Spinal cord (tissue), 10 donors: ENCODE results near the gene LMO3. TPM values are rescaled to one million over a fixed set of nuclear protein-coding genes. Genes with fewer than 3 reads are reported as not detected.
A peak's percentile ranks its signal among the peaks of the same experiment; 100 is the strongest.

Source experiments
- DNase-seq, 6 donors: peaks; one replicate each; pipeline versions ENCODE4 v3.0.0 to v3.0.0-alpha.2; 2013 to 2015; ENCODE audit warnings: low spot score in 6 of 6, low read depth in 4 of 6
- H3K27ac ChIP-seq: one replicate; pipeline ENCODE4 v1.5.1; 2013; ENCODE audit warnings: low read depth, low read length, control low read depth
- H3K27me3 ChIP-seq: one replicate; pipeline ENCODE4 v1.6.1; 2013; ENCODE audit warnings: low read length; ENCODE audit not compliant: control insufficient read depth, insufficient read depth
- H3K36me3 ChIP-seq: one replicate; pipeline ENCODE4 v1.6.1; 2013; ENCODE audit warnings: low read length; ENCODE audit not compliant: control insufficient read depth, insufficient read depth
- H3K4me1 ChIP-seq: one replicate; pipeline ENCODE4 v1.6.1; 2013; ENCODE audit warnings: low read length; ENCODE audit not compliant: control insufficient read depth, insufficient read depth
- H3K4me3 ChIP-seq: one replicate; pipeline ENCODE4 v1.5.1; 2013; ENCODE audit warnings: low read depth, low read length, control low read depth
- H3K9me3 ChIP-seq: one replicate; pipeline ENCODE4 v1.6.1; 2013; ENCODE audit warnings: low read length; ENCODE audit not compliant: control insufficient read depth, insufficient read depth
- WGBS: methylation state at CpG from one replicate; pipeline ENCODE4 v1.1.5; 2013; ENCODE audit warnings: missing lambda C conversion rate; ENCODE audit not compliant: insufficient coverage; 5-methylcytosine and 5-hydroxymethylcytosine counted together
- polyA plus RNA-seq, 2 donors: library from polyadenylated mRNA; unstranded; fragments of 120-200 nt; gene quantifications; one replicate each; pipeline ENCODE4 v1.2.1, GENCODE V29; 2013; ENCODE audit not compliant: insufficient read length in 2 of 2
- total RNA-seq, 2 donors: library from RNA; depleted of rRNA in 1 of 2; stranded (reverse); fragments of 120-200 nt in 1 of 2; fragments of >200 nt in 1 of 2; gene quantifications; one replicate each; pipeline versions ENCODE4 v1.2.3 to v1.2.4, GENCODE V29; 2013 to 2014
- donor health status: healthy.

The LMO3 gene
- total and polyA plus RNA-seq, 4 donors: 56.1 to 113 (median 85.2) TPM

DNA sequence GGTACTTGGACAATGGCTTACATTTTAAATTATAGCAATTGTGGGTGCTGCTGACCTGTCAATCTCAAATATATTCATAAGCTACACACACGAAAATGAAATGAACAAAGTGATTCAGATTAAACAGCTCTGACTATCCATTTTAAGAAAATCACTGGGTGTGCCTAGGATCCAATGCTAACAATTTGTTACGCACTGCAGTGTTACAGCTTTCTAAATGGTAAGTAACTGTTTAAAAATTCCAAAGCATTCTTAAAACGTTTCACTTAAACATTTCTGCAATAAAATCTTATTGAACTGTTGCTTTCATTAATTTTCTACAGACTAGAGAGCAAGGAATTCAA lies 18.9 kb downstream of the LMO3 start:
- Histone ChIP-seq H3K27ac (no peak overlapping the region), H3K4me3 (no peak overlapping the region), H3K9me3 (no peaks in the 10 kb centered on the region), H3K4me1 (no peaks in the 10 kb centered on the region), H3K27me3 (no peaks in the 10 kb centered on the region), H3K36me3 (no peaks in the 10 kb centered on the region)
- DNase-seq: no peak
- whole genome bisulfite sequencing: no CpG with 5 or more reads among the region's 3 CpGs

DNA sequence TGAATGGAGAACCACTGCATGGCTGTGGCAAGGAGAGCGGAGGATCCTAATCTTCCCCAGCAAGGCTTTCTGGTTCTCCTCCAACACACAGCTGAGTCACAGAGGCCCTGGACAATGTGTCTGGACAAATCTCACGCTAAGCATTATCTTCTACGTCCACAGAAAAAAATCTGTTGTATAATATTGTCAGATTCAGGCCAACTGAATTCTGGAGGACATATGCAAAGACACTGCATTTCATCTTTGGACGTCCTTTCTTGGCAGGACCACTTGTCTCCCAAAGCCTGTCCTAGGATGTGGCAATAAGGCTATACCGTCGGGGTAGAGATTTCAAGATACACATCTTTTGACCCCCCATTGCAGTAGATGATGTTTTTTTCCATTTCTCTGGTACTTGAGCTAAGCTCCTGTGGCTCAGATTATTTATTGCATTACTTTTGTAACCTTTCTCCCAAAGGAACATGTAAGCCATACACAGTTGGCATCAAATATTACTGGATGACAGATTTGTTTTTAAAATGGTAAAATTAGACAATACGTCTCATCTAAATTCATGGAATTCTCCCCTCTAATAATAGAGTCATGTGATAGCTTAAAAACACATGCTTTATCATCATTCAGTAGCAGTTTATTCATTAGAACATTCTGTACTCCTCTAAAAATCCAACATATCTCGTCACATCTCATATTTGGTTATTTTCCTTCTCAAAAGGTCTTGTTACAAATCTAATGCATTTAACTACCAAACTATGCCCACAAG lies 19.4 kb downstream of the LMO3 start:
- Histone ChIP-seq H3K36me3 (no peaks in the 10 kb centered on the region), H3K27me3 (no peaks in the 10 kb centered on the region), H3K27ac (no peak overlapping the region), H3K9me3 (no peaks in the 10 kb centered on the region), H3K4me3 (no peak overlapping the region), H3K4me1 (no peaks in the 10 kb centered on the region)
- no peak for DNase-seq
- WGBS: 92% methylated on average over 2 of the region's 8 CpGs

DNA sequence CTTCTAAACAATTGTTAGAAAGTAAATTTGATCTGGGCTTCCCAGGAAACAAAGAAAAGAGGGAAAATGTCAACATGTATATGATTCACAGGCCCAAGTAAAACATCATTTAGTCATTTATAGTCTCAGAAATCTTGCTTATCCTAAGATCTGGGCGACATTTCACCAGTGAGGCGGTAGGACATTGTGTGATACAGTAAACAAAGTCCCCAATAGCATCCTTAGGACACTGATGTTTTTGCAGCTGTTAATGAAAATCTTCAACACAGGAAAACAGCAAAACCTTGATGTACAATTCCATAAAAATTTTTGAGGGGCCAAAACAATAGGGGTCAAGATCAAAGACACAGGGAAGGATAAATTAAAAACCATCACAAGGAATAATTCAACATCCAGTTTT lies 20.2 kb downstream of the LMO3 start:
- Histone ChIP-seq H3K4me1 (no peaks in the 10 kb centered on the region), H3K27ac (no peak overlapping the region), H3K4me3 (no peak overlapping the region), H3K27me3 (no peaks in the 10 kb centered on the region), H3K36me3 (no peaks in the 10 kb centered on the region), H3K9me3 (no peaks in the 10 kb centered on the region)
- no CpG with 5 or more reads among the region's 2 CpGs for WGBS
- no peak for DNase-seq

DNA sequence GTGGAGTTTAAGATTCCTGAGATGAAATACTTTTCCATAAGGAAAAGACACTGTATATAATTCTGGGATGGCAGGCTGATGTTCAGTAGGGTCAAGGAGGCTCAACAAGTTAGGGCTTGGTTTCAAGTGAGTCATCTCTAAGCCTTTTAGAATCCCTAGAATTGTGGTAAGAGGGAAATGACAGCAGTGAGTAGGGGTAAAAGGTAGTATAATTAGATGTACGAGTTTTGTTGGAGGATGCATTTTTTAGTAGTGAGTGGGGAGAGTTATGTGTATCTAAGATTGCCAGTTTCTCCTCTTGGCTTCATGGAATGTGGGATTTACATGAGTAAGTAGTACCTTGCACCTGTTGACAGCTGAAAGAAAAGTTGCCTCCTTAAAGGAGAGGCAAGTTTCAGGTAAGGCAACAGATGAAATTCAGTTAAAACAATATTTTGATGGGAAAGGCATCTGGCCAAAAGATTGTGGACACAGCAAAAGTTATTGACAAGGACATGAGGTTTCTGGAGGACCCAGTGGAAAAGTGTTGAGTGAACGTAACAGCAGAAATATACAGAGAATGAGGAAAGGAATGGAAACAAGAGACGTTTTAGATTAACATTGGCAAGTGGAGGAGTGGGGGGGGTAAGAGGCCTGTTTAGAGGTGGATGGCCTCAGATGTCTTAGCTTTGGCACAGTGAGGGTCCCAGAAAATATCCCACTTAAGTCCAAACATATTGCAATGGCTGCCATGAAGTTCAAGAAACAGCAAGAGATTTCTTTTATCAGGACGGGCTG lies 21.8 kb downstream of the LMO3 start:
- no peak overlapping the region for H3K27ac ChIP-seq
- H3K4me1 ChIP-seq: no peaks in the 10 kb centered on the region

DNA sequence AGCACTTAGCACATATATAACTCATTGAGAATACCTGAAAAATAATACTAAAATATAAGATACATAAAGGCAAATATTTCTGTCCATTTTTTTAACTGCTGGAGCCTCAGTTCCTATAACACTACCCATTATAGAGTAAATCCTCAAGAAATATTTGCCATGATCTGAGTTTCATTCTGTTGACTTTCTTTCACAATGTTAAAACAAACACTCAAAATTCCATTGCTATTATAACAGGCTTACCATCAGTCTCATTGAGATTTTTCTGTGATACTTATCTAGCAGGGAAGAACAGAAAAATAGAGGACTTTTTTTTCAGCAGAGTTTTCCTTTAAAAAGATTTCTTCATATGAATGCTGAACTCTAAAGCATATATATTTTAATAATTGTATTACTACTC lies 24.5 kb downstream of the LMO3 start:
- H3K27me3 ChIP-seq: no peaks in the 10 kb centered on the region
- DNase-seq: no peak
- H3K4me3 ChIP-seq: no peak overlapping the region
- no peaks in the 10 kb centered on the region for H3K36me3 ChIP-seq
- H3K27ac ChIP-seq: no peak overlapping the region
- no peaks in the 10 kb centered on the region for H3K4me1 ChIP-seq
- H3K9me3 ChIP-seq: no peaks in the 10 kb centered on the region

More for the DNA sequence above, 21.8 kb downstream of the LMO3 start:
- no peaks in the 10 kb centered on the region for H3K9me3 ChIP-seq
- no peaks in the 10 kb centered on the region for H3K36me3 ChIP-seq
- H3K4me3 ChIP-seq: no peak overlapping the region
- 81% methylated on average over 2 of the region's 4 CpGs for WGBS
- DNase-seq: no peak
- no peaks in the 10 kb centered on the region for H3K27me3 ChIP-seq

DNA sequence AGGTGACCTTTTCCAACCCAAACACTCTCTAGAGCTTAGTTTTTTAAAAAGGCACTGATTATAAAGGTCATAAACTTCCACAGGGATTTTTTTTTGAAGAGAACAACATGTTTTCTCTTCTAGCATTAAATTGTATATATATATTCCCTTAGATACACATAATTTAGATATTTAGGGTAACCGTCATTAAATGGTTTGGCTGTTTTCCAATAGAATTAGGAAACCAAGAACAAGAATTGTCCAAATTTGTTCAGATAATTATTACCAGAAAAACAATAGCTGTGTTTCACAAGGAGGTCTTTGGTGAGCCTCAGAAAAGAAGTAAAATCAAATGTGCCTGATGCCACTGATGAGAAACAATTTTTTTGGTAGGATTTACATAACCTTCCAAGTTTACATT lies 26.9 kb downstream of the LMO3 start:
- H3K27me3 ChIP-seq: no peaks in the 10 kb centered on the region
- no peaks in the 10 kb centered on the region for H3K36me3 ChIP-seq
- H3K27ac ChIP-seq: no peak overlapping the region
- DNase-seq: no peak
- no peaks in the 10 kb centered on the region for H3K4me1 ChIP-seq
- WGBS: no CpG with 5 or more reads among the region's 1 CpG
- no peaks in the 10 kb centered on the region for H3K9me3 ChIP-seq
- no peak overlapping the region for H3K4me3 ChIP-seq

DNA sequence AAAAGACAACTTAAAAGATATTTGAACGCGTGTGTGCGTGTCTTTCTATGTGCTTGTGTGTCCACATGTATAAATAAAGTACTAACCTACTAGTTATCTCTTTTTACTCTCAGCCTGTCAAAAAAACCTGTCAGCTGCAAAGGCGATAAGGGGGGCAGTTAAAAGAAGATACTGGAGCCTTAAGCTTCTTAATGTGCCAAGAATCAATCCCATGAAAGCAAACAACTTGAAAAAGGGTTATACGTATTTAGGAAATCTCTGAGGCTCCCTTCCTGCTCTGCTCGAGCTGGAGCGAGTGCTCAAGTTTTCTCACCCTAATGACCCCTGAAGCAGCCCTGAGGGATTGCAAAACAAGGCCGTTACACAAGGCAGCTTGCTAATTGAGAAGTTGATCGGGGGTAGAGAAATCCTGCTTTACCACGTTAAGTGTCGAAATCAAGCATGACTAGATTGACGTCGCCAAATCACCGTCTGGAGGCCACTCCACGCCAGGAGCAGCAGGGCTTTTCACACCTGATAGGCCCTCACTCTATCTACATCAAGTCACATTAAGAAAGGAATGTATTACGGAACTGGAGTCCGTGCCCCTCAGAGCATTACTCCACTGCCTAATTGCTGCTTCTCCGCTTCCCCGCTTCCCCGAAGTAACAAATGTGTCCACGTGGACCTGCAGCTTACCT lies 32.4 kb downstream of the LMO3 start:
- peak in 1 of 6 donors; percentile 85 for DNase-seq

DNA sequence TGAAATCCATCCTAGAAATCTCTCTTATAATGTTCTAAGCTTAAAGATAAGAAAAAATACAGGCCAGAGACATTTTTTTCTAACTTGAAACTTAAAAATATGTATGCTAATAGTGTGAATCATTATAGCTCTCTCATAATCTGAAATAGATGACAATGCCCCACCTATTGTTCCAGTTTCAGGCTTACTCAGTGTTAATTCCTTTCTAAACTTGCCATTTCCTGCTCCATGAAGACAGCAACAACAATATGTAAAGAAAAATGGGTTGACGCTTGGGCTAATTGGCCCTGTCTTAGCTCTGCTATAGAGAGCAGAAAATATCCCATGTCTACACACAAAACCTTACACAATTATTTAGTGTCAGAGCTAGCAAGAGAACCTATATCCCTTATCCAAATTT lies 37.1 kb downstream of the LMO3 start:
- H3K9me3 ChIP-seq: no peaks in the 10 kb centered on the region
- peaks cover 4% of the 10 kb centered on the region for H3K4me1 ChIP-seq
- no peaks in the 10 kb centered on the region for H3K27me3 ChIP-seq
- no peak overlapping the region for H3K27ac ChIP-seq
- no peak for DNase-seq
- H3K4me3 ChIP-seq: no peak overlapping the region
- H3K36me3 ChIP-seq: no peaks in the 10 kb centered on the region
- no CpG with 5 or more reads among the region's 1 CpG for WGBS

More for the DNA sequence above, 32.4 kb downstream of the LMO3 start:
- no peaks in the 10 kb centered on the region for H3K9me3 ChIP-seq
- no peak overlapping the region for H3K4me3 ChIP-seq
- 51% methylated on average over 14 of the region's 21 CpGs for WGBS
- H3K36me3 ChIP-seq: no peaks in the 10 kb centered on the region
- H3K4me1 ChIP-seq: peaks cover 4% of the 10 kb centered on the region
- H3K27me3 ChIP-seq: no peaks in the 10 kb centered on the region
- H3K27ac ChIP-seq: no peak overlapping the region

DNA sequence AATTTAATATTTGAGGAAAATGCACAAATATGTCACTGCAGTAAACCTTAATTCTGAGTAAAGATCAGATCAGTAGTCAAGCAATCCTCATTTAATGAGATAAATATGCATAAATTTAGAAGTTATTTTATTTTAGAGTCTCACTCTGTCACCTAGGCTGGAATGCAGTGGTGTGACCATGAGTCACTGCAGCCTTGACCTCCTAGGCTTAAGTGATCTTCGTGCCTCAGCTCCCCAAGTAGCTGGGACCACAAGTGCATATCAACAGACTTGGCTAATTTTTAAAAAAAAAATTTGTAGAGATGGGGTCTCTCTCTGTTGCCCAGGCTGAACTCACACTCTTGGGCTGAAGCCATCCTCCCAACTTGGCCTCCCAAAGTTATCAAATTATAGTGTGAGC lies 41.3 kb downstream of the LMO3 start:
- no peak for DNase-seq
- no peak overlapping the region for H3K27ac ChIP-seq
- no CpG with 5 or more reads among the region's 1 CpG for WGBS
- no peaks in the 10 kb centered on the region for H3K27me3 ChIP-seq
- H3K9me3 ChIP-seq: no peaks in the 10 kb centered on the region
- H3K4me1 ChIP-seq: no peaks in the 10 kb centered on the region
- peaks cover under 1% of the 10 kb centered on the region for H3K36me3 ChIP-seq
- no peak overlapping the region for H3K4me3 ChIP-seq
